K562 (cell line): Measurements from ENCODE around the gene RELCH. TPM values are rescaled to one million over a fixed set of nuclear protein-coding genes. Genes with fewer than 3 reads are reported as not detected.

Experiments used
- ATAC-seq: fragments of 200-7000 bp; cut with Tn5 transposase; 3 replicates; pipeline ENCODE4 v1.9.1; 2020; ENCODE audit warnings: moderate library complexity
- BruUV-seq: library from RNA; stranded (reverse); fragments of 400-500 nt; replicated peaks from 2 replicates; lab custom pipeline; 2021; lab: Mats Ljungman, UMichigan
- CTCF ChIA-PET: fragments of 300-600 bp; formaldehyde crosslinking; extraction: SDS; loops from one replicate; lab custom pipeline; 2021; ENCODE audit warnings: low intra/inter-chr PET ratio; lab: Yijun Ruan, JAX
- POLR2A ChIA-PET: fragments of 300-600, 350-650 bp; sonication (Branson Sonifier 250); formaldehyde crosslinking; extraction: SDS; loops from one replicate; lab custom pipeline; 2021; ENCODE audit warnings: antibody characterized with exemption, inconsistent platforms; lab: Yijun Ruan, JAX
- DNase-seq, 4 experiments: peaks; one replicate each; pipeline versions ENCODE4 v3.0.0 to v3.0.0-alpha.2; 2011 to 2018; ENCODE audit warnings: low spot score in 3 of 4, mixed read lengths in 3 of 4; ENCODE audit errors: extremely low read depth in 1 of 4
- FAIRE-seq: peaks from 2 replicates; lab custom pipeline; 2011; peaks lifted over from hg19 to GRCh38; lab: Jason Lieb, UNC
- H2AFZ ChIP-seq: 2 replicates; pipeline ENCODE4 v1.6.0; 2011; ENCODE audit warnings: low read depth, low read length, control low read depth, inconsistent platforms
- H3K27ac ChIP-seq: fragments of 200-600 bp; 3 replicates; pipeline ENCODE4 v1.8.0; 2011; ENCODE audit warnings: low read depth, mild to moderate bottlenecking, control low read depth, inconsistent platforms, low read length, moderate library complexity, mixed read lengths; ENCODE audit errors: extremely low read depth
- H3K27me3 ChIP-seq, 2 experiments: fragments of 300-600 bp in 1 of 2; 2 replicates in 1 of 2; 3 replicates in 1 of 2; pipeline versions ENCODE4 v1.6.0 to v1.8.0; 2011; ENCODE audit warnings: inconsistent platforms in 2 of 2, low read length in 2 of 2, mild to moderate bottlenecking in 1 of 2, mixed read lengths in 1 of 2, moderate library complexity in 1 of 2; ENCODE audit not compliant: control insufficient read depth in 2 of 2, insufficient read depth in 2 of 2
- H3K36me3 ChIP-seq: fragments of 300-600 bp; 3 replicates; pipeline ENCODE4 v1.8.0; 2011; ENCODE audit warnings: mild to moderate bottlenecking, low read length, inconsistent platforms; ENCODE audit not compliant: control insufficient read depth, insufficient read depth
- H3K4me1 ChIP-seq, 2 experiments: fragments of 200-600 bp in 1 of 2; replicated peaks in 1 of 2; 2 replicates in 1 of 2; 3 replicates in 1 of 2; pipeline versions ENCODE4 v1.5.1 to v1.8.0; 2011; ENCODE audit warnings: inconsistent platforms in 2 of 2, low read length in 2 of 2, mild to moderate bottlenecking in 1 of 2, mixed read lengths in 1 of 2, moderate library complexity in 1 of 2; ENCODE audit not compliant: control insufficient read depth in 2 of 2, insufficient read depth in 2 of 2
- H3K4me2 ChIP-seq: 2 replicates; pipeline ENCODE4 v1.6.1; 2011; ENCODE audit warnings: low read length, control low read depth, inconsistent platforms, mixed read lengths; ENCODE audit not compliant: insufficient read depth
- H3K4me3 ChIP-seq: fragments of 200-600 bp; sonication (generic), shearing (Covaris generic); 2 replicates; pipeline ENCODE4 v1.5.1; 2016; ENCODE audit warnings: control low read depth, inconsistent platforms
- H3K79me2 ChIP-seq: fragments of 200-600 bp; 3 replicates; pipeline ENCODE4 v1.8.0; 2011; ENCODE audit warnings: low read length, inconsistent platforms; ENCODE audit not compliant: control insufficient read depth, insufficient read depth
- H3K9ac ChIP-seq, 2 experiments: 2 replicates each; pipeline versions ENCODE4 v1.6.0 to v1.6.1; 2011; ENCODE audit warnings: low read depth in 2 of 2, low read length in 2 of 2, control low read depth in 1 of 2, inconsistent platforms in 1 of 2, mild to moderate bottlenecking in 1 of 2, mixed read lengths in 1 of 2; ENCODE audit not compliant: insufficient read depth in 1 of 2
- H3K9me1 ChIP-seq: one replicate; pipeline ENCODE4 v1.6.0; 2011; ENCODE audit warnings: inconsistent platforms, mild to moderate bottlenecking, low read length, moderate library complexity; ENCODE audit not compliant: control insufficient read depth, insufficient read depth
- H3K9me3 ChIP-seq: replicated peaks from 2 replicates; pipeline ENCODE4 v1.5.1; 2011; ENCODE audit warnings: low read depth, low read length, inconsistent platforms; ENCODE audit not compliant: control insufficient read depth, insufficient read depth
- H4K20me1 ChIP-seq: replicated peaks from 2 replicates; pipeline ENCODE4 v1.6.1; 2011; ENCODE audit warnings: low read length, inconsistent platforms, mixed read lengths; ENCODE audit not compliant: control insufficient read depth, insufficient read depth
- ARID2 ChIP-seq: fragments of 450-650 bp; IDR thresholded peaks from 2 replicates; pipeline ENCODE4 v1.6.1; 2017; ENCODE audit warnings: antibody characterized with exemption, mild to moderate bottlenecking
- ATF2 ChIP-seq: sonication (generic); formaldehyde crosslinking; IDR thresholded peaks from 2 replicates; pipeline ENCODE4 v1.8.1; 2022; ENCODE audit warnings: missing genetic modification reagents
- EP300 ChIP-seq: IDR thresholded peaks from 2 replicates; pipeline ENCODE4 v1.6.1; 2012; ENCODE audit warnings: low read length, improper control_type of control experiment
- ETV1 ChIP-seq: fragments of 450-650 bp; conservative IDR thresholded peaks from 2 replicates; pipeline ENCODE4 v1.6.1; 2016; ENCODE audit warnings: missing genetic modification characterization, control low read depth, low read depth, missing compliant biosample characterization
- KDM5B ChIP-seq: fragments of 200-600 bp; sonication (generic); IDR thresholded peaks from 2 replicates; pipeline ENCODE4 v1.6.1; 2012; ENCODE audit warnings: low read depth, mild to moderate bottlenecking, moderate library complexity, low read length, control low read depth, inconsistent platforms; ENCODE audit not compliant: insufficient replicate concordance
- KLF1 ChIP-seq: fragments of 450-650 bp; IDR thresholded peaks from 2 replicates; pipeline ENCODE4 v1.6.1; 2016; ENCODE audit warnings: missing genetic modification characterization, missing compliant biosample characterization
- NCOA4 ChIP-seq: fragments of 450-650 bp; IDR thresholded peaks from 2 replicates; pipeline ENCODE4 v1.6.1; 2018; ENCODE audit warnings: mild to moderate bottlenecking; ENCODE audit not compliant: partially characterized antibody
- SMAD4 ChIP-seq: fragments of 250-450 bp; sonication (Bioruptor Pico); conservative IDR thresholded peaks from 2 replicates; pipeline ENCODE4 v1.8.0; 2021; ENCODE audit warnings: inconsistent platforms, mild to moderate bottlenecking, moderate library complexity
- ZNF24 ChIP-seq: fragments of 450-650 bp; IDR thresholded peaks from 2 replicates; pipeline ENCODE4 v1.6.1; 2016
- ZNF436 ChIP-seq: fragments of 250-450, 450-650 bp; sonication (Bioruptor Pico); formaldehyde crosslinking; IDR thresholded peaks from 2 replicates; pipeline ENCODE4 v1.7.0; 2020; ENCODE audit warnings: mild to moderate bottlenecking
- WGBS: fragments of 100-300 bp; shearing (Covaris generic); methylation state at CpG from one replicate; pipeline ENCODE4 v1.1.6; 2016; ENCODE audit warnings: low coverage, mixed read lengths; ENCODE audit not compliant: insufficient coverage; ENCODE audit errors: missing lambda C conversion rate; 5-methylcytosine and 5-hydroxymethylcytosine counted together
- in situ Hi-C: fragments of 300-500 bp; cut with MboI; formaldehyde crosslinking; loops from 4 replicates; pipeline ENCODE4 v1.15.0; 2018; ENCODE audit warnings: inconsistent platforms, mixed read lengths
- intact Hi-C: fragments of 100-400 bp; cut with micrococcal nuclease; formaldehyde crosslinking; loops from 2 replicates; pipeline ENCODE4 v1.14.2; 2022
- polyA plus RNA-seq, 8 experiments: library from polyadenylated mRNA; depleted of rRNA in 4 of 8; stranded (reverse) in 5 of 8; unstranded in 3 of 8; fragments of >200 nt; fragmentation: Nextera tagmentation in 2 of 8; fragmentation: Illumina TruSeq in 1 of 8; extraction: Ambion mirVana in 2 of 8; extraction: Trizol in 1 of 8; gene quantifications; 2 replicates each; pipeline versions ENCODE4 v1.2.1 to v1.2.3, GENCODE V29; 2011 to 2014; ENCODE audit warnings: inconsistent platforms in 1 of 8, missing spikeins in 1 of 8
- total RNA-seq, 7 experiments: library from RNA; depleted of rRNA in 6 of 7; stranded (reverse); fragments of >200 nt in 6 of 7; fragmentation: Illumina TruSeq in 2 of 7; extraction: Trizol in 2 of 7; gene quantifications; 2 replicates each; pipeline versions ENCODE4 v1.2.1 to v1.2.3, GENCODE V29; 2011 to 2021; ENCODE audit warnings: low replicate concordance in 1 of 7
- TF ChIP-seq, protein P1 (sequence below), 2 experiments: fragments of 450-650 bp in 1 of 2; sonication (generic) in 1 of 2; formaldehyde crosslinking; conservative IDR thresholded peaks; 2 replicates each; pipeline versions ENCODE4 v1.4.0 to v1.8.1; 2020 to 2022; ENCODE audit warnings: mild to moderate bottlenecking in 1 of 2, missing genetic modification reagents in 1 of 2
- TF ChIP-seq, protein P2 (sequence below): fragments of 250-450 bp; sonication (Bioruptor Pico); IDR thresholded peaks from 2 replicates; pipeline ENCODE4 v1.8.0; 2022; ENCODE audit warnings: inconsistent platforms, mild to moderate bottlenecking, moderate library complexity, borderline replicate concordance

RELCH gene
- total and polyA plus RNA-seq, 9 of the 15 experiments (the other 6 are each of a cell fraction or from before 2014, with no cell fraction given), result 1.4 to 13.6 (median 7.6) TPM

DNA sequence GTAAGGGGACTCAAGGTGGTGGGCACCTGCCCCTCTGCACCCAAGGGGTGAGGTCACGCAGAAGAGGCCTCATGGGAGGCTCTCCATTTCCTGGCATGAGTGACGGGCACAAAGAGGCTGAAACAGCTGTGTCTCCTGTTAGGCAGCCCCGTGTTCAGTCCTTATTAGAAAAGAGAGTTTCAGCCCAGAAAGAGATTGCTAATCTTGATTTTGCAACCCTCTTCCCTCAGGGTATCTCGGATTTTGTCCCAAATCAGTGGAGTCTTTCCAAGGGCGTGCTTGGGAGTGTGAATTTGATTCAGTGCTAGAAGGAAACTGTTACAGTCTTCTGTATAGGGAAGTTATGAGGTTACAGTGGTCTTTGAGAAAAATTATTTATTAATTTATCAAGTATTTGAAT lies 148.4 kb downstream of the RELCH start:
- no peak overlapping the region for H3K27ac ChIP-seq
- ATAC-seq (no peak), DNase-seq (no peak), FAIRE-seq (no peak)
- BruUV-seq, result no TSS peak
- H3K79me2 ChIP-seq, result no peaks in the 10 kb centered on the region
- H3K4me1 ChIP-seq, result no peaks in the 10 kb centered on the region; a peak in 1 of 5 replicates
- no peaks in the 10 kb centered on the region for H3K36me3 ChIP-seq
- H3K9ac ChIP-seq, result no peak overlapping the region
- no peak for TF ChIP-seq ETV1 (tag)
- no peak for TF ChIP-seq EP300
- TF ChIP-seq, protein P1, sequence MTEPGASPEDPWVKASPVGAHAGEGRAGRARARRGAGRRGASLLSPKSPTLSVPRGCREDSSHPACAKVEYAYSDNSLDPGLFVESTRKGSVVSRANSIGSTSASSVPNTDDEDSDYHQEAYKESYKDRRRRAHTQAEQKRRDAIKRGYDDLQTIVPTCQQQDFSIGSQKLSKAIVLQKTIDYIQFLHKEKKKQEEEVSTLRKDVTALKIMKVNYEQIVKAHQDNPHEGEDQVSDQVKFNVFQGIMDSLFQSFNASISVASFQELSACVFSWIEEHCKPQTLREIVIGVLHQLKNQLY (CRISPR knock-in tag; conservative IDR thresholded peaks at IDR 0.05), result no peak
- TF ChIP-seq NCOA4, result no peak
- TF ChIP-seq KDM5B, result no peak
- TF ChIP-seq ZNF436 (CRISPR knock-in tag), result no peak
- TF ChIP-seq SMAD4 (CRISPR knock-in tag), result no peak
- no peak for TF ChIP-seq ARID2
- TF ChIP-seq ATF2, result no peak
- no peak for TF ChIP-seq KLF1
- TF ChIP-seq ZNF24, result no peak
- TF ChIP-seq, protein P2, sequence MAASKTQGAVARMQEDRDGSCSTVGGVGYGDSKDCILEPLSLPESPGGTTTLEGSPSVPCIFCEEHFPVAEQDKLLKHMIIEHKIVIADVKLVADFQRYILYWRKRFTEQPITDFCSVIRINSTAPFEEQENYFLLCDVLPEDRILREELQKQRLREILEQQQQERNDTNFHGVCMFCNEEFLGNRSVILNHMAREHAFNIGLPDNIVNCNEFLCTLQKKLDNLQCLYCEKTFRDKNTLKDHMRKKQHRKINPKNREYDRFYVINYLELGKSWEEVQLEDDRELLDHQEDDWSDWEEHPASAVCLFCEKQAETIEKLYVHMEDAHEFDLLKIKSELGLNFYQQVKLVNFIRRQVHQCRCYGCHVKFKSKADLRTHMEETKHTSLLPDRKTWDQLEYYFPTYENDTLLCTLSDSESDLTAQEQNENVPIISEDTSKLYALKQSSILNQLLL, result no peak
- ChIA-PET CTCF (no interaction called here), POLR2A (interaction anchor here (0.6 kb wide), 1 partner anchor 74 kb away, joined by 4 read pairs; no protein-coding TSS in a partner anchor)
- H3K4me2 ChIP-seq, result no peak overlapping the region
- in situ Hi-C loops, result no loop called here
- no peak overlapping the region for H2AFZ ChIP-seq
- no peaks in the 10 kb centered on the region for H3K9me3 ChIP-seq
- 8% methylated on average over 4 of the region's 5 CpGs for WGBS
- intact Hi-C loops, result no loop called here
- H3K9me1 ChIP-seq, result no peaks in the 10 kb centered on the region
- H3K27me3 ChIP-seq, result peaks cover 18 to 49% of the 10 kb centered on the region in 2 experiments; a peak in 4 of 5 replicates
- H4K20me1 ChIP-seq, result peaks cover 8% of the 10 kb centered on the region; the same call in 1 of the 2 replicates
- no peak overlapping the region for H3K4me3 ChIP-seq
